ENCODE data around the gene ATP11A. TPM values are rescaled to one million over a fixed set of nuclear protein-coding genes. Genes with fewer than 3 reads are reported as not detected.
"Not testable (repeated sequence)": the region's sequence is repeated elsewhere in the genome, so short reads cannot be mapped to it uniquely, and the experiment has no call there.

Gene ATP11A
- total RNA-seq, 2 donors from 2014 or later = 15.2 to 38.4 TPM

DNA sequence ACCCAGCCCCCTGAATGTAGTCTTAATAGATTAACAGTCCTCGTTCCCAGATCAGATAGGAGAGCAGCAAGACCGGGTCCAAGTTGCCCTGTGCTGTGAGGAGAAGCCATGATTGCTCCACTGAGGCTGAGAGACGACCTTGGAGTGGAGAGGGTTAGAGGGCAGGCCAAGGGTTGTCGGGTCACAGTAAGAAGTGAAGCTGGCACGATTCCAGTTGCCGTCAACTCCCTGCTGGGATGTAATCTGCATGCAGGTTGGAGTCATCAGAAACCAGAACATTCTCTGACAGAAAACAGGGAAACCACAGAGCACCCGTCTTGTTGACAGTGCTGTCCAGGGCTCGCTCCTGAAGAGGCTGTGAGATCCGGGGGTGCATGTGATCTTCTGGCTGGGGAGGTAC, 19.0 kb upstream of the ATP11A start:
- Histone ChIP-seq H3K4me3 (no peak overlapping the region), H3K36me3 (no peaks in the 10 kb centered on the region), H3K4me1 (ENCODE audit: control insufficient read depth in 1 of 2, low read depth in 2 of 2) (no peaks in the 10 kb centered on the region), H3K9me3 (no peaks in the 10 kb centered on the region), H3K27ac (no peak overlapping the region), H3K27me3 (replicated peaks; ENCODE audit: insufficient read depth) (no peaks in the 10 kb centered on the region)
- DNase-seq (ENCODE audit: low spot score) (no peak), ATAC-seq (ENCODE audit: insufficient number of reproducible peaks, low FRiP score, low read depth) (no peak)
- TF ChIP-seq, protein P1, sequence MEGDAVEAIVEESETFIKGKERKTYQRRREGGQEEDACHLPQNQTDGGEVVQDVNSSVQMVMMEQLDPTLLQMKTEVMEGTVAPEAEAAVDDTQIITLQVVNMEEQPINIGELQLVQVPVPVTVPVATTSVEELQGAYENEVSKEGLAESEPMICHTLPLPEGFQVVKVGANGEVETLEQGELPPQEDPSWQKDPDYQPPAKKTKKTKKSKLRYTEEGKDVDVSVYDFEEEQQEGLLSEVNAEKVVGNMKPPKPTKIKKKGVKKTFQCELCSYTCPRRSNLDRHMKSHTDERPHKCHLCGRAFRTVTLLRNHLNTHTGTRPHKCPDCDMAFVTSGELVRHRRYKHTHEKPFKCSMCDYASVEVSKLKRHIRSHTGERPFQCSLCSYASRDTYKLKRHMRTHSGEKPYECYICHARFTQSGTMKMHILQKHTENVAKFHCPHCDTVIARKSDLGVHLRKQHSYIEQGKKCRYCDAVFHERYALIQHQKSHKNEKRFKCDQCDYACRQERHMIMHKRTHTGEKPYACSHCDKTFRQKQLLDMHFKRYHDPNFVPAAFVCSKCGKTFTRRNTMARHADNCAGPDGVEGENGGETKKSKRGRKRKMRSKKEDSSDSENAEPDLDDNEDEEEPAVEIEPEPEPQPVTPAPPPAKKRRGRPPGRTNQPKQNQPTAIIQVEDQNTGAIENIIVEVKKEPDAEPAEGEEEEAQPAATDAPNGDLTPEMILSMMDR (IDR thresholded peaks at IDR 0.05) = no peak

DNA sequence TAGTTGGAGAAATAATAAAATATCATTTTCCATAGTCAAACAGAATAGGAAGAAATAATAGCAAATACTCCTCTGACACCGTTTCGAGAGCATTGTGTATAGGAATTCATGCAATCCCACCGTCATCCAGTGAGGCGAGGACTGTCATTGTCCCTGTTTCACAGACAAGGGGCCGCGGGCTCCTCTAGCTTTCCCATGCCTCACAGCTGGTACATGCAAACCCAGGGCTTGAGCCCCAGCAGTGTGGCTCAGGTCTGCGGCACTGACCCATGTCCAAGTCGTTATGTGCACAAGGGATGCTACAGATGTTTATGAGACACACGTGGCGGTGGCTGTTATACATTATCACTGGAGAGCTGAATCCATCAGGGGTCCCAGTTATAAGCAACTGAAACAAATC, 18.5 kb upstream of the ATP11A start:
- TF ChIP-seq, protein P1 (IDR thresholded peaks at IDR 0.05) = no peak
- Histone ChIP-seq H3K36me3 (no peaks in the 10 kb centered on the region), H3K9me3 (no peaks in the 10 kb centered on the region), H3K4me1 (ENCODE audit: control insufficient read depth in 1 of 2, low read depth in 2 of 2) (no peaks in the 10 kb centered on the region), H3K4me3 (no peak overlapping the region), H3K27ac (no peak overlapping the region), H3K27me3 (replicated peaks; ENCODE audit: insufficient read depth) (no peaks in the 10 kb centered on the region)
- ATAC-seq (ENCODE audit: insufficient number of reproducible peaks, low FRiP score, low read depth) = no peak
- DNase-seq (ENCODE audit: low spot score) = no peak

DNA sequence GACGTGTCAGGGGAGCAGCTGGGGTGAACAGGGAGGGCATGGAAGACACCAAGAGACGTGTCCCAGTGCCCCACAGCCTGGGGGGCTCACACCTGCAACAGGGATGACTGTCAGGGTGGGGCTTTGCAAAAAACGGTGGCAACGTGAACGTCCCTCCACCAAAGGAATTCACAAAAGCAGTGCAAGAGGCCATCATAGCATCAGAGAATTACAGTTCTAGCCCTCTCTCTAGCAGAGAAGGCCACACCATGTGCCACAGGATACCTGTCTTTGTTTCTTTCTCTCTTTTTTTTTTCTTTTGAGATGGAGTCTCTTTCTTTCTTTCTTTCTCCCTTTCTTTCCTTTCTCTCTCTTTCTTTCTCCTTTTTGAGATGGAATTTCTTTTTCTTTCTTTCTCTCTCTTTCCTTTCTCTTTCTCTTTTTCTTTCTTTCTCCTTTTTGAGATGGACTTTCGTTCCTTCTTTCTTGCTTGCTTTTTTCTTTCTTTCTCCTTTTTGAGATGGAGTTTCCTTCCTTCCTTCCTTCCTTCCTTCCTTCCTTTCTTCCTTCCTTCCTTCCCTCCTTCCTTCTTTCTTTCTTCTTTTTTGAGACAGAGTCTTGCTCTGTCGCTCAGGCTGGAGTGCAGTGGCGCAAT, 17.1 kb upstream of the ATP11A start:
- TF ChIP-seq, protein P1 (IDR thresholded peaks at IDR 0.05) = no peak
- no peak for ATAC-seq (ENCODE audit: insufficient number of reproducible peaks, low FRiP score, low read depth)

DNA sequence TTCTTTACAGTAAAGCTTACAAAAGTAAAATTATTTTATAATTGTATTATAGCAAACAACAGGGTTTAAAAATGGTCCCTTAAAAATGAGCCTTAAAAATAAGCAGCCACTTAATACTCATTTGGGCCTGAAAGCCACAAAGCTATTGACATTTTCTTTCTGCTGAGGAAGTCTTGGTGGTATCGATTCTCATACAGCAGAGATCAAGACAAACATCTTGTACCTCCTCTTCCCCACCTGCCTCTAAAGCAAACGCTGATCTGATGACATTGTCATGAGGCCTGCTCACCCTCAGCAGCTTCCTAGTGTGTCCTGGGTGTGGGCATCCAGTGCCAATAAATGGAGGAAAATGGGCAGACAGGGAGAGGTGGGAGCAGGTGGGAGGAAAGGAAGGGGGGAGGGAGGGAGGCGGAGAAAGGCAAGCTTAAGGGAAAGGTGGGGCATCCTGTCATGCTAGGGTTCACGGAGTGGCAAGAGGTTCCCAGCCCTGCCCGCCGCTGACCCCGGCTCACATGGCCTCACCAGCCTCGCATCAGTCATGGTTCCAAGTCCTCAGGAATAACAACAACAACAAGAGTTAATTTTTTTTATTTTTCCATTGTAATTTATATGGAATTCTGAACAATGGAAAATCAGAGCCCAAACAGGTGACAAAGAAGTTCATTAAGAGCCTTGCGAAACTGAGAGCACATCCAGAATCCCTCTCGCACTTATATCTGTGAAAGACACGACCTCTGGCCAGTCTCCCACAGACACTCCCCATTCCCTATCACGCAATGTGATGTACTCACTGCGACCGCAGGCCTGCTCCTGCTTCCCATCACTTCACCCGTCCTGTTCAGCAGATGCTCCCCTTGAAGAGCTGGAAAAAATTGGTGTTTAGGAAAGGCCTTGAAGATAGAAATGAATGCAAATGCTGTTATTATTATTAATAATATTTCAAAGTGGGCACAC, 15.1 kb upstream of the ATP11A start:
- DNase-seq (ENCODE audit: low spot score) = no peak
- Histone ChIP-seq H3K27me3 (replicated peaks; ENCODE audit: insufficient read depth) (no peaks in the 10 kb centered on the region), H3K4me3 (no peak overlapping the region), H3K36me3 (no peaks in the 10 kb centered on the region), H3K27ac (no peak overlapping the region), H3K9me3 (no peaks in the 10 kb centered on the region), H3K4me1 (ENCODE audit: control insufficient read depth in 1 of 2, low read depth in 2 of 2) (no peaks in the 10 kb centered on the region)
- TF ChIP-seq, protein P1 (IDR thresholded peaks at IDR 0.05) = no peak
- ATAC-seq (ENCODE audit: insufficient number of reproducible peaks, low FRiP score, low read depth) = no peak

More for the DNA sequence above, 17.1 kb upstream of the ATP11A start:
- DNase-seq (ENCODE audit: low spot score) = no peak
- H3K4me3 ChIP-seq = no peak overlapping the region
- H3K4me1 ChIP-seq (ENCODE audit: control insufficient read depth in 1 of 2, low read depth in 2 of 2) = no peaks in the 10 kb centered on the region
- no peak overlapping the region for H3K27ac ChIP-seq
- H3K36me3 ChIP-seq = no peaks in the 10 kb centered on the region
- H3K27me3 ChIP-seq (replicated peaks; ENCODE audit: insufficient read depth) = no peaks in the 10 kb centered on the region
- no peaks in the 10 kb centered on the region for H3K9me3 ChIP-seq

DNA sequence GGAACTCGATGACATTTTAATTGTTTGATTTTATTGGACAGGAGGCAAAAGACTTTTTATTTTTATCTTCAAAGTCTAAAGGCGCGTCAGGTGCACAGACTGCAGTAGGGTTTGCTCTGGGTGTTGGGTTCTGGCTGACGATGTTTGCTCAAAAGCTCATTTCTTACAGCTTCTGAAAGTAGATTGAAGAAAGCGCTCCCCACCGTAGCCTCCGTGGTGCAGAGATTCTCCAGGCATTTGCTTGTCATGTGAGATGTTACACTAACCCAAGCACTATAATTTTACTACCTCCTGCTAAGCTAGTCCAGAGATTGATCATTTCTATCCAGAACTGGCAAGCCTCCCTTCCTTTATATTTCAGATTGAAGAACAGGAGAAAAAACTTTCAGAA, 14.5 kb upstream of the ATP11A start:
- H3K4me3 ChIP-seq = no peak overlapping the region
- DNase-seq (ENCODE audit: low spot score) (no peak), ATAC-seq (ENCODE audit: insufficient number of reproducible peaks, low FRiP score, low read depth) (no peak)
- H3K27me3 ChIP-seq (replicated peaks; ENCODE audit: insufficient read depth) = no peaks in the 10 kb centered on the region
- no peaks in the 10 kb centered on the region for H3K9me3 ChIP-seq
- TF ChIP-seq, protein P1 (IDR thresholded peaks at IDR 0.05) = no peak
- H3K4me1 ChIP-seq (ENCODE audit: control insufficient read depth in 1 of 2, low read depth in 2 of 2) = no peaks in the 10 kb centered on the region
- H3K27ac ChIP-seq = no peak overlapping the region
- no peaks in the 10 kb centered on the region for H3K36me3 ChIP-seq

DNA sequence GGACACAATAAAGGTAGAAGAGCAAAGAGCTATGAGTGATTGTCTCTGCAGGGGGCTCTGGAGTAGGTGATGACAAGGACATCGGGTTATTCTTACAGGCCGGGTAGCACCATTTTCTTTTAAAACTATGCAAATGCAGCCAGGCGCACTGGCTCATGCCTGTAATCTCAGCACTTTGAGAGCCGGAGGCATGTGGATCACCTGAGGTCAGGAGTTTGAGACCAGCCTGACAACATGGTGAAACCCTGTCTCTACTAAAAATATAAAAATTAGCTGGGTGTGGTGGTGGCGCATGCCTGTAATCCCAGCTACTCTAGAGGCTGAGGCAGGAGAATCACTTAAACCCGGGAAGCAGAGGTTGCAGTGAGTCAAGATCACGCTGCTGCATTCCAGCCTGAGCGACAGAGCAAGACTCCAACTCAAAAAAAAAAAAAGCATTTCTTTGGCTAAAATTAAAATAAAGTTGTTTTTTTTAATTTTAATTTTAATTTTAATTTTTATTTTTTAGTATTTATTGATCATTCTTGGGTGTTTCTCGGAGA, 12.3 kb upstream of the ATP11A start:
- not testable (repeated sequence) for H3K27ac ChIP-seq; H3K4me3 ChIP-seq; H3K4me1 ChIP-seq (ENCODE audit: control insufficient read depth in 1 of 2, low read depth in 2 of 2); DNase-seq (ENCODE audit: low spot score); H3K27me3 ChIP-seq (replicated peaks; ENCODE audit: insufficient read depth); ATAC-seq (ENCODE audit: insufficient number of reproducible peaks, low FRiP score, low read depth); H3K9me3 ChIP-seq; H3K36me3 ChIP-seq

Measured in thoracic aorta (tissue), 2 donors.